Erythroblast (primary cell): ENCODE data around the gene BNIP1.

Experiments used
- GATA1 ChIP-seq: IDR thresholded peaks from 2 replicates; pipeline ENCODE4 v1.6.1; 2011; ENCODE audit warnings: low read depth, mild to moderate bottlenecking, control low read depth, low read length, moderate library complexity
- POLR2A ChIP-seq: IDR thresholded peaks from 2 replicates; pipeline ENCODE4 v1.6.1; 2011; ENCODE audit warnings: mild to moderate bottlenecking, low read length

DNA sequence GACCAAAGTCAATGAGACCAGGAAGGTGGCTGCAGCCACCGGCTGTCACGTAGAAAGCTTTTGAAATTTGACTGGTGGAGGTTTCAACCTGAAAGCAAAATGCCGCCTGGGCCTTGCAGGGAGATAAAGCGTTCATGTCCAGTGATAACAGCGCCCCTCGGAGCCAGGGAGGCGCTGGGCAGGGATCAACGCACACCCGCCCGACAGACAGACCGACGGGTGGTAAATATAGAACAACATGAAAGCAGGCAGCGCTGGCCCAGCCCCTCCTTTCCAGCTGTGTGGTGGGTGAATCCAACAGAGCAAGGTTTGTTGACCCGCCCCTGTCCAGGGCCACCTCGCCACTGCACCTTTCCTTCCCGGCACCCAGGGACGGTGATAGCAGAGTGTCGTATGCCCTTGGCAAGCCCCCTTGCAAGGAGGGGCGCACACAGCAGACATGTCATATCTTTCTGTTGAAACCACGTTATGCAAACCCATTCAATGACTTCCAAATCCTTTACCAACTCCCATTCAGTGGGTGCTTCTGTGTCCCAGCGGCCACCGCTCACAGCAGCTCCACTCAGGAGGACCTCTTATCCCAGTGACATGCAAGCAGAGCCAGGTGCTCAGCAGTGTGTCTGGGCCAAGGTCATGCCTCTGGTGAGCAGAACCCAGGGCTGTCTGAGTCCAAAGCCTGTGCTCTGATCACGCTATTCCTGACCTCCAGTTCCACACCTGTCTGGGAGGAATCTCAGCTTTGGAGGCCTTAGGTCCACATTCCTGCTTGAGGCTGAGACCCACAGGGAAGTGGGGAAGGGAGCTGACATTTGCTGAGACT, 52.0 kb downstream of the BNIP1 start:
- TF ChIP-seq POLR2A: no peak
- no peak for TF ChIP-seq GATA1
